NCI-H82 treated with DMSO at 0.1 percent for 48 hours (cell line): Measurements from ENCODE around the gene PIP4K2C.
"Not testable (repeated sequence)": the region's sequence is repeated elsewhere in the genome, so short reads cannot be mapped to it uniquely, and the experiment has no call there.

Experiments used
- DNase-seq: peaks from one replicate; lab custom pipeline; 2025; ENCODE audit not compliant: unreplicated experiment; lab: John Stamatoyannopoulos, UW

Gene PIP4K2C

DNA sequence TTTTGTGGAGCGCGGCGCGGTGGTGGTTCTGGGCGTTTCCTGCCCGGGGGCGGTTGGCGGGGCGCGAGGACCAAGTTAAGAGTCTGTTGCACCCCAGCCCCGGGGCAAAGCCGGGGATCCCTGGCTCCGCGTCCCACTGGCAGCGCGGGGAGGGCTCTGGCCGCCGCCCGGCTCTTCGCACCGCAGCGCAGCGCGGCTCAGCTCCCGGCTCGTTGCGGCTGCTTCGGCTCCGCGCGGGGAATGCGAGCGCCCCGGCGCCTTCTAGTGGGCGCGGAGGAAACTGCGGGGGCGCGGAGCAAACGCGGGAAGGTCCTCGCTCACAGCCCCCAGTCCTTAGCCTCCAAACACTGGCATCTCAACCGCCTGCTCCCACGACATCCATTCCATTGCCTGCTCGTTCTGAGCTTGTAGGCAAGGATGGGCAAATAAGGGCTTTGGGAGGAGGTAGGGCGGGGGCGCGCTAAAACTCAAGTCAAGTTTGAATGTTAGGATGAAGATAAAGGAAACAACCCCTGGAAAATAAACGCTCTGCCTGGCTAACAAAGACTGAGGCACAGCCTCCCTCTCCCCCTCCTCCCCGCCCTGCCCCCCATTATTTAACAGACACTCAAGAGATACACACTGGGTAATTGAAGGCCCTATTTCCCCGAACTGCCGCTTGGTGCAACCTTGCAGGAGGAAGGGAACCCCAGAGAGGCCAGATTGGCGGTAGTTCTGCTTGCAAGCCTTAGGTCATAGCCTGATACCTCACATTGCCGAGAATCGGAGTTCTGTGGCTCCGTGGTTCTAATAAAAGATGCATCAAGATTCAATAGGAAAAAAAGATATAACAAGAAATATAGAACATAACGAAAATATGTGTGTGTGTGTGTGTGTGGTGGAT is 42.2 kb downstream of the PIP4K2C start, which contains the start of gene B4GALNT1:
TSS of gene B4GALNT1 (minus strand) at position 244 of the 883 bp plus-strand sequence. CDS start 1,069 bp downstream, outside the sequence.
- peak; percentile 46 for DNase-seq

DNA sequence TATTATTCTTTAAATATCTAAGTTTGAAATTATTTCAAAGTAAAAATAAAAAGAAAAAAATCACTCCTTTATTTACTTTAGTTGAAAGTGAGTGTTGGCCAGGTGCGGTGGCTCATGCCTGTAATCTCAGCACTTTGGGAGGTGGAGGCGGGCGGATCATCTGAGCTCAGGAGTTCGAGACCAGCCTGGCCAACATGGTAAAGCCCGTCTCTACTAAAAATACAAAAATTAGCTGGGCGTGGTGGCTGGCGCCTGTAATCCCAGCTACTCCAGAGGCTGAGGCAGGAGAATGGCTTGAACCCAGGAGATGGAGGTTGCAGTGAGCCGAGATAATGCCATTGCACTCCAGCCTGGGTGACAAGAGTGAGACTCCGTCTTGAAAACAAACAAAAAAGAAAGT is 45.7 kb downstream of the PIP4K2C start:
- not testable (repeated sequence) for DNase-seq

GRCh38 chr12:57637364-57637763 is 46.4 kb downstream of the PIP4K2C start:
- DNase-seq = no peak

- DNase-seq = no peak
Observed at GRCh38 chr12:57638096-57638495, 47.1 kb downstream of the PIP4K2C start.

DNA sequence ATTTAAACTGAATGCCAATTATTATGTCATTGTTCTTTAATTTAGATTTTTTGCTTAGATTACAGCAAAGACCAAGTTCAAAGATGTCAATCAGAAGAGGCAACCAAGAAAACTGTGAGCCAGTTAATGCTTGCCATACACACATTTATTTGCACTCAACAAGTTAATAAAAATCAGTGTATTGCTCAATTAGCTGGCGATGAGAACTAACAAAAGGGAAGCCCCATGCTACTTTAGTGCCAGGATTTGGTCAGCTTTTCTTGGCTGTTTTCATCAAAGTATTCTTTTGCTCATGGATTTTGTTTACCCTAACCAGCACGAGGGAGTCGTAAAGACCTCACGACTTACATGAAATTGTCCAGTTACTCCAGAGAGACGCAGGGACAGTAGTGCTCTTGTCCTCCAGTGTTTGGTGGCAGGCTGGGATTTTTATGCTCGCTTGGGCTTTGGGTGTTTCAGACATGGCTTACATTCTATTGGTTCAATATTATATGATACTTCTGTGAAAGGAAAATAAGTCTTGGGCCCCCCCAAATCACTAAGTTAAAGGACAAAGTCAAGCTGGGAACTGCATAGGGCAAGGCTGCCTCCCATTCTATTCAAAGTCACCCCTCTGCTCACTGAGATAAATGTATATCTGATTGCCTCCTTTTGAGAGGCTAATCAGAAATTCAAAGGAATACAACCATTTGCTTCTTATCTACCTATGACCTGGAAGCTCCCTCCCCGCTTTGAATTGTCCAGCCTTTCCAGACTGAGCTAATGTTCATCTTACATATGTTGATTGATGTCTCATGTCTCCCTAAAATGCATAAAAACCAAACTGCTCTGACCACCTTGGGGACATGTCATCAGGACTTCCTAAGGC is 49.4 kb downstream of the PIP4K2C start:
- DNase-seq = no peak

GRCh38 chr12:57641699-57642442 is 50.9 kb downstream of the PIP4K2C start:
- DNase-seq = no peak

GRCh38 chr12:57645990-57646658 is 55.1 kb downstream of the PIP4K2C start:
- not testable (repeated sequence) for DNase-seq

GRCh38 chr12:57646659-57647049 is 55.7 kb downstream of the PIP4K2C start:
- not testable (repeated sequence) for DNase-seq
